Ramos (cell line): Measurements from ENCODE around the gene ZSCAN29.

Source experiments
- in situ Hi-C: fragments of 300-500 bp; cut with MboI; formaldehyde crosslinking; loops from one replicate; pipeline ENCODE4 v1.14.3; 2022; ENCODE audit warnings: low sequenced_read_pairs; ENCODE audit not compliant: unreplicated experiment

Gene ZSCAN29

DNA sequence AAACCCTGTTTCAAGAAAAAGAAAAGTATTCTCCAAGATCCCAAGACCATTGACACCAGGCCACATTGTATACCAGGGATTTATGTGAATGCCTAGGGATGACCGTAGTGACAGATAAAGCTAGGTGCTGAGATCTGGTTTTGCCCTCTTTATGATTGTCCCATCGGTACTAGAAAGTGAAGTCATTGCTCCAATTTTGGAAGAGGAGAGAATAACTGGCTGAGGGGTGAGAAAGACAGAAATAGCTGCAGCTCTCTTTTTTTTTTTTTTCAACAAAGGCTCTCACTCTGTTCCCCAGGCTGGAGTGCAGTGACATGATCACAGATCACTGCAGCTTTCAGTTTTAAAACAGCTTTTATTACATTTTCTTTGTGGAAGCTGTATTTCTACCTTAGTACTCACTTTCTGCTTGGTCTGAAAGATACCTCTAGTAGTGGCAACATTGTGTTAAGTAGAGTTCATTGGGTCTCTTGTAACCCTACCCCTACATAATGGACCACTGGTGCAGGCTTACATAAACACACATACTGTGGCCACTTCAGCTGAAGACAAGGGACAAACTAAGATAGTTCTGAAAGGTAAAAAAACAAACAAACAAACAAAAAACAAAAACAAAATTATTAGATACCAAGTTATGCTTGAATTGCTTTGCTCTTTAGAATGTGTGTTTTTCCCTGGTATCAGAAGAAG lies 18.0 kb downstream of the ZSCAN29 start:
- in situ Hi-C loops = no loop called here

DNA sequence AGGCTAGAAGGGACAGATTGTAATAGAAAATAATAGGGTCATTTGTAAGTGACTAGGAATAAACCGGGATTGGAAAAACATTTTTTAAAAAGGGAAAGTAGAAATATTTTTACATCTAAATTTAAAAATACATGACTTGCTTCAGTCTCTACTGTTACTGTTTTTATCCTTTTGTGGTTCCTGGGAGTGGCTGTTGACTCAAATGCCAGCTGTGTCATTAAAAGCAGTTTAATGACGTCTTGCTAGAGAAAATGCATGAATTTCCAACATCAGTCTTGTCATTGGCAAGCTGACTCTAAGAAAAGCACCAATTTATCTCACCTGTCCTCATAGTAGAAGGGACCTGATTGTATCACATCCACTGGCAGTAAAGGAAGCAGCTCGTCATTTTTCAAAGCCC lies 23.7 kb downstream of the ZSCAN29 start:
- in situ Hi-C loops = no loop called here

DNA sequence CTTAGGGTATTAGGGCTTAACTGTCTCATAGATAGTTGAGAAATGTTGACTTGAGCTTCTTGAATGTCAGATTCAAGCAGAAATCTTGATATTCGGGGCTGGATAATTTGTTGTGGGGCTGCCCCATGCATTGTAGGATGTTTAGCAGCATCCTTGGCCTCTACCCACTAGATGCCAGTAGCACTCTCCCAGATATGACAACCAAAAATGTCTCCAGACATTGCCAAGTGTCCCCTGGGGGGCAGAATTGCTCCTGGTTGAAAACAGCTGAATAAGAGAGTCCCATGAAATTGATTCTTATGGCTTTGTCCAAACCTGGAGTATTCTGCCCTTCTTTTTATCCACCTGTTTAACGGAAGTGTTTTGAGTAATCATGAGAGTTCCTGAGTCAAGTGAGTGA lies 24.5 kb downstream of the ZSCAN29 start:
- in situ Hi-C loops = no loop called here

DNA sequence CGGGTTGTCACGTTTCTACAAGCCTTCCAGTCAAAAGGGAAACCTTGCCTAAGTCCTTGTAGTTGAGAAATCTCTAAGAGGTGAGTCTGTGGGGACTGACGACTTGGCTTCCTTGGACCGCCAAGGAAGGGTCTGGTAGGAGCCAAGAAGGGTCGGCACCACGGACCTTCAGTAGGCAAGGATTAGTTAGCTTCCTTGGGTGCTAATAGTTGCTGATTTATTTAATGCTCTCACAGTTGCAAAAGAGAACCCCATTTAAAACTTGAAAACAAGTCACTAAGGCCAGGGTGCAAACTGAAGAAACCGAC lies 40.1 kb downstream of the ZSCAN29 start:
- in situ Hi-C loops = no loop called here

DNA sequence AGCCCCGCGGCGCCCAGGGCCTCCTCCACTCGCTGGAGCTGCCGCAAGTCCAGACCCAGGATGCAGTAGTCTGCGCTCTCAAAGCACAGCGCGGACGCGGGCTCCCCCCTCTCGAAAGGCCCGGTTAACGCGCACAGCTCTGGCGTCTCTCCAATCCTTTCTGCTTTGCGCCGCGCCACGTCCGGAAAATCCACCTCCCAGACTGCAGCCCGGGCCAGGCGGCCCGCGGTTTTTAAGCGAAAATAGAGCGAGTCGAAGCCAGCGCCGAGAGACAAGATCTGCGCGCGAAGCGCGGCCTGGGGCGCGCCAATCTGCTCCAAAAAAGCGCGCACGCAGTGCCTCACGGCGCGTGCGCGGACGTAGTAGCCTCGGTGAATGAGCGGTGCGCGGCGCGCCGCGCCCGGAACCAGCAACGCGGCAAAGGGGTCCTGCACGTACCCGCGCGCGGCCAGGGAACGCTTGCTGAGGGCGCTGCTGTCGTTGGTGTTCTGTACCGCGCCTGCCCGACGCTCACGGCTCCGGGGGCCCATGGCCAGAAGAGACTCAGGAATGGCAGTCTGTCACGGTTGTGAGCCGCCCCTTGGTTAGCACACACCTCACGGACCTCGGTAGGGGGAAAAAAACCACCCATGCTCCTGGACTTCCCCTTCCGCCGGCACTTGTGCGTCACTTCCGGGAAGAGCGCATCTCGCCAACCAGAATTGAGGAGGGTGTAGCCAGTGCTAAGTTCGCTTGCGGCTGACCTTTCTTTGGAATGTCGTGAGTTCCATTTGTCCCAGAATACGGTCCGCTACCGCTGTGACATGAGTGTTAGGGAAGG lies 40.7 kb downstream of the ZSCAN29 start, which contains the start of gene LCMT2:
Gene LCMT2, minus strand, starts transcription at position 614 of the 820 bp plus-strand sequence. Its CDS starts 84 bp downstream, at position 530.
- in situ Hi-C loops = no loop called here

DNA sequence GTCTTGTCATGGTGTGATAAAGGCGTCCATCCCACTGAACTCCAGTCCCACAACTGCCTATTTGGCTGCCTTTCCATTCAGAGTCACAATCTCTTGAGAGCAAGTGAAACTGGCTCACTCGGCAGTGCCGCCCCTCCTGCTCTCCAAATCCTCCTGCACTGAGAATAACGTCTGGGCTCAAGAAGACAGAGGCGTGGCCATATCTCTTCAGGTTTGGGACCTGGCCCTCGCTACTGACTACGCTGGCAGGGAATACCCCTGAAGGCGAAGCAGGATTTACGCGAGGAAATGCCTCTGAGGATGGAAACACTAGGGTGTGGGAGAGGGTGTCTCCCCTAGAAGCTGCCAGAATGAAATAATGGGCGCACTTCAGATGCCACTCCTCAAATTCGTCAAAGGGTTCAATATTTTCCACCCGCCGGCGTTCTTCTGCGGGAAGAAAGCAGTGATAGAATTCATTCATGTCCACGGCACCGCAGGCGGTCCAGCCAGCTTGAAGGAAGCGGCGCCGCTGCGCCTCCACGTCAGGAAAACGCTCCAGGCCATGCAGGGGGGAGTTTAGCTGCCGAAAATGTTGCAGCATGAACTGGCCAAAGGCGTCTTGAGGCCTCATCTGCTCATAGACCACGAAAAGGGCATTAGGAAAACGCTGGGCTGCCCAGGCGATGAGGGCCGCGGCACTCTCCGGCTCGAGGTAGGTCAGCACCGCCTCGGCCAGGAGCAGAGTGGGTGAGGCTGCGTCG lies 41.5 kb downstream of the ZSCAN29 start:
- in situ Hi-C loops = no loop called here

DNA sequence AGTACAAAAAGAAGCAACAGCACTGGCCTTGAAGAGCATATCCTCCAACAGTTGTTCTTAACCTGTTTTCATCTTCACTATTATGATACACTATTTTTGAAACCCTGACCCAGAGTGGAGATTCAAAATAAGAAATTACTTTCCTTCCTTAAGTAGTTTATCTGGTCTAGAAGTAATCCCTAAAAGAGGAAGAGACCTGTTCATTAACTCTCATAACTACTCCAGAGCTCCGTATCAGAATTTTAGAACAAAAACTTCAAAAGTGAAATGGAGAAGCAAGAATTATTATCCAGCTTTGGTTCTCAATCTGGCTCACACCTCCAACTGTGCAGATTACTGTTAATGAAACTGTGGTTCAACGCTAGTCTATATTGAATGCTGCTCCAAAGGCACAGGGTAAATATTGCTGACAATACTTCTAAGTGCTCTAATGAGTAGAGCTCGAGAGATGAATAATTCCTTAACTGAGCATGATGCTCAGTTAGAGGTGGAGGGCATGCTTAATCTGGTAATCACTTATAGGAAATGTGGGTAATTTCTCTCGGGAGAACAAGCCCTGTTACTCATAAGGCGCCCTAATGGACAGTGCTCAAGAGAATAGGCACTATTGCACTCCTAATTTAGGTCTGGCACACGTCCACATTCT lies 45.7 kb downstream of the ZSCAN29 start:
- in situ Hi-C loops = no loop called here

DNA sequence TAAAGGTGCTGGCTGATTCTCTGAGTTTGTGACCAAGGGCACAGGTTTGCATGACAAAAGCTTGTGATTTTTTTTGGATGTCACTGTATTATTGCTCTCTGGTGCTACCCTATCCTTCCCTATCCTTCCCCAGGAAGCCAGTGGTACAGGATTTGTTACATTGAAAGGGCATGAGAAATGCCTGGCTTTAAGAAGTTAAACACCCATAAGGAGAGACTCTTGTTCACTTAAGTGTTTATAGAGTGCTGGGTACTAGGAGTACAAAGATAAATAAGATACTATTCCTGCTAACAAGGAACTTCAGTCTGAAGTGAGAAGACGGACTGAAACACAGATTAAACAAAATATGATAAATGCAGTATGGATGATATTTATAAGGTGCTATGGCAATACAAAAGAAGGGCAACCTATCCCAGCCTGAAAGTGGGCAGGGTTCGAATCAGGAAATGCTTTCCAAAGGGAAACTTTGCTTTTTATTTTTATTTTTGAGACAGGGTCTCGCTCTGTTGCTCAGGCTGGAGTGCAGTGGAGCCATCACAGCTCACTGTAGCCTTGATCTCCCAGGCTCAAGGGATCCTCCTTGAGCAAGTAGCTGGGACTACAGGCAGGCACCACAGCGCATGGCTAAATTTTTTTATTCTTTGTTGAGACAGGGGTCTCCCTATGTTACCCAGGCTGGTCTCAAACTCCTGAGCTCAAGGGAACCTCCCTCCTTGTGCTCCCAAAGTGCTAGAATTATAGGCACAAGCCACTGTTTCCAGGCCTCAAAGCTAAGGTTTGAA lies 51.7 kb downstream of the ZSCAN29 start:
- in situ Hi-C loops = no loop called here

DNA sequence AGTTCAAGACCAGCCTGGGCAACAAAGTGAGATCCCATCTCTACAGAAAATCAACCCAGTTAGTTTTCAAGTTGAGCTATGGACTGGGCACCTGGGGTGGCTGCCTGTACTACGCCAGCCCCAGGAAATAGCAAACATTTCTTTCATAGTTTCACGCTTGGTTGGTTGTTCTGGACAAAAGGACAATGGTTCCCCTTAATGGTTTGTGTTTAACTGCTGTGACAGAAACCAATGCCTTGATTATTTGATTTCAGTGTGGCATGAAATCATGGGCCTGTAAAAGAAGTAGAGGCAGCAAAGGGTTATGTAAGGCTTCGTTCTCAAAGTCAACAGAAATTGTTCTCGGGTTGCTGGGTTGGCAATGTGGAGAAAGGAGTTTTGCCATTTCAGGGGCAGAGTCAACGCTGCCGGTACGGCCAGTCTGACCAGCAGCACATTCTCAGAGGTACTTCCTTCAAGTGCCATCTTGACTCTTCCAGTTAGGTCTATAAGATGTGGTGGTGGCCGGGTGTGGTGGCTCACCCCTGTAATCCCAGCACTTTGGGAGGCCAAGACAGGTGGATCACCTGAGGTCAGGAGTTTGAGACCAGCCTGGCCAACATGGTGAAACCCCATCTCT lies 53.2 kb downstream of the ZSCAN29 start:
- in situ Hi-C loops = no loop called here

DNA sequence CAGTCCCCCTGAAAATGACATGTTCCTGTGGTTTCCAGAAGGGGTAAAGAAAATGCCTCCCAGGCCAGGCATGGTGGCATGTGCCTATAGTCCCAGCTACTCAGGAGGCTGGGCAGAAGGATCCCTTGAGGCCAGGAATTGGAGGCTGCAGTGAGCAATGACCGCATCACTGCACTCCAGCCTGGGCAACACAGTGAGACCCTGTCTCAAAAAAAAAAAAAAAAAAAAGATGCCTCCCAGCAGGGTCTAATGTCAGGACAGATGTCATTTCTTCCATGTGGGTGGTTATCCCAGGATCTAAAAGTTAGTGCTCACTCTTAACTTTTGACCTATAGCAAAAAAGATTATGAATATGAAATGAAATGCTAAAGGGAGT lies 53.9 kb downstream of the ZSCAN29 start:
- in situ Hi-C loops = no loop called here

DNA sequence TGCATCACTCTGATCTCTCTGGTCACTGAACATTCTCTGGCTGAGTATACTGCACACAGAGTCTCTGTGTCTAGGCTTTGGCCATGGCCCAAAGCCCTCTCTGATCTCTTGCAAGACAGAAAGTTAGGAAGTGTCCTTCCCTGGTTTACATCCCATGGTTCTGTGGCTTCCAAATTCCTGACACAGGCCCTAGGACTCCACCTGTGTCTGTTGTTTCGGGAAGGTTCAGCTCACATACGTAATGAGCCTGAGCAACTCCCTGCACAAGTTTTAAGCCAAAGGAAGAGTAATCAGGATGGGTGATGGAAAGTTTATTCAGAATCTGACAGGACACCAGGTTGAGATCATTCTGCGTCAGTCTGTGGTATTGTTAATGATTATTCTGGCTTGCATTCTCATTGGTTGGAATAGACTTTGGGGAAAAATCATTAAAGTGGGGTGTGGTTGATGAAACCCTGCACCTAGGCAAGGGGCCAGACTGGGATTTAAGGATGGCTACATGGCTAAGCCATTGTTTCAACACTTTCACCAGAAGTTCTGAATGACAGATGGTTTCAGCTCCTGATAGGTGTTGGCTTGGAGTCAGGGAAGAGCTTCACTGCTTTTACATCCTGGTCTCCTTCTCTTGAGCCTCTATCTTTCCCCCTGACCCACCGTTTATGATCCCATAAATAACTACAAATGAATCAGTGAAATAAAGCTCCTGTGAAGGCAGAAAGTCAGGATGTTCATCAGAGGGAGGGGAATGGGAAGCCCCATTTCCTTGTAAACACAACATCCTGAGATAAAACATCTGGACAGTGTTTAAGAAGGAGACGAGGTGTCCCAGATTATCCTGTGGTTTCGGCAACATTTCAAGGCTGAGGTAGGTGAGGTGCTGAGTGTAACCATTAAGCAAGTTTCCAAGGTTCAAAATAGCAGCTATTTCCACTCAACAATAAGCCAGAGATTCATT lies 54.5 kb downstream of the ZSCAN29 start:
- in situ Hi-C loops = no loop called here

DNA sequence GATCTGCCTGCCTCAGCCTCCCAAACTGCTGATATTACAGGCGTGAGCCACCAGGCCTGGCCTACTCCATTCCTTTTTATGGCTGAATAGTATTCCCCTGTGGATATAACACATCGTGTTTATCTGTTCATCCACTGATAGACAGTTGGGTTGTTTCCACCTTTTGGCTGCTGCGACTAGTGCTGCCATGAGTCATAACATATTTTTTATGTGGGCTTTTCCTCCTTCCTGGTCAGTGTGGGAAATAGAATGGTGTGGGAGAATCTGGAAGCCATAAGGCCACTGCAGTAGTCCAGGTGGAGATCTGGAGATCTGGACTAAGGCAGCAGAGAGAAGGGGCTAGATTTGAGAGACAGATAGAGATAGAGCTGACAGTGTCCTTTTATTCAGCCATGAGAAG lies 56.7 kb downstream of the ZSCAN29 start:
- in situ Hi-C loops = no loop called here

DNA sequence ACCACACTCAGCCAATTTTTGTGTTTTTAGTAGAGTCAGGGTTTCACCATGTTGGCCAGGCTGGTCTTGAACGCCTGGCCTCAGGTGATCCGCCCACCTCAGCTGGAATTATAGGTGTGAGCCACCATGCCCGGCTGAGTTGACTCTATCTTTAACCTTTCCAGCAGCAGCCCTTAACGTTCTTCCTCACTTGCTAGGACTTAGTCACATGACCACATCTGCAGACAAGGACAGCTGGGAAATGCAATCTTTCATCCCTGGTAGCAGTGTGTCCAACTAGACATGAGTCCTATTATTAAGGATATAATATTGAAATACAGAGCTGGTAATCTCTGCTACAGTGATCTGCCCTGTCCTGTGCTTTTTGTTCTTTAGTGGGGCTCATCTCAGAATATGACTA lies 58.5 kb downstream of the ZSCAN29 start:
- in situ Hi-C loops = no loop called here
